HepG2 (cell line): ENCODE data around the gene NEDD4L. TPM values are rescaled to one million over a fixed set of nuclear protein-coding genes. Genes with fewer than 3 reads are reported as not detected.

ENCODE experiments used
- ATAC-seq: fragments of 200-7000 bp; cut with Tn5 transposase; 3 replicates; pipeline ENCODE4 v1.9.1; 2020; ENCODE audit warnings: mild to moderate bottlenecking, moderate library complexity
- BruUV-seq: library from RNA; stranded (reverse); fragments of 400-500 nt; replicated peaks from 2 replicates; lab custom pipeline; 2021; lab: Mats Ljungman, UMichigan
- CTCF ChIA-PET: fragments of 300-600 bp; formaldehyde crosslinking; extraction: SDS; loops from one replicate; lab custom pipeline; 2021; ENCODE audit warnings: low total read pairs, inconsistent platforms, low intra/inter-chr PET ratio; lab: Yijun Ruan, JAX
- POLR2A ChIA-PET: fragments of 350-600 bp; sonication (Branson Sonifier 250); formaldehyde crosslinking; loops from one replicate; lab custom pipeline; 2020; ENCODE audit warnings: antibody characterized with exemption, inconsistent platforms; lab: Yijun Ruan, JAX
- DNase-seq: peaks from one replicate; pipeline ENCODE4 v3.0.0-alpha.2; 2015; ENCODE audit warnings: low spot score
- FAIRE-seq: peaks from 3 replicates; lab custom pipeline; 2011; peaks lifted over from hg19 to GRCh38; lab: Jason Lieb, UNC
- H2AFZ ChIP-seq: one replicate; pipeline ENCODE4 v1.6.1; 2011; ENCODE audit warnings: low read length, inconsistent platforms
- H3K27ac ChIP-seq: fragments of 300-600 bp; 3 replicates; pipeline ENCODE4 v1.8.0; 2011; ENCODE audit warnings: mixed run types, mild to moderate bottlenecking, mixed read lengths, low read length, inconsistent platforms; ENCODE audit not compliant: insufficient read depth; ENCODE audit errors: extremely low read length
- H3K27me3 ChIP-seq, 2 experiments: fragments of 200-600 bp in 1 of 2; 2 replicates in 1 of 2; 3 replicates in 1 of 2; pipeline versions ENCODE4 v1.6.0 to v1.8.0; 2011; ENCODE audit warnings: low read length in 2 of 2, mild to moderate bottlenecking in 2 of 2, moderate library complexity in 2 of 2, inconsistent platforms in 1 of 2; ENCODE audit not compliant: insufficient read depth in 2 of 2, control insufficient read depth in 1 of 2
- H3K36me3 ChIP-seq, 2 experiments: fragments of 200-600 bp in 1 of 2; replicated peaks in 1 of 2; 2 replicates in 1 of 2; 3 replicates in 1 of 2; pipeline versions ENCODE4 v1.5.1 to v1.8.0; 2011; ENCODE audit warnings: low read length in 2 of 2, inconsistent platforms in 1 of 2; ENCODE audit not compliant: insufficient read depth in 2 of 2, control insufficient read depth in 1 of 2
- H3K4me1 ChIP-seq: 2 replicates; pipeline ENCODE4 v1.5.1; 2012; ENCODE audit warnings: low read length, inconsistent platforms; ENCODE audit not compliant: insufficient read depth
- H3K4me2 ChIP-seq: 2 replicates; pipeline ENCODE4 v1.6.0; 2011; ENCODE audit warnings: low read depth, low read length, inconsistent platforms
- H3K4me3 ChIP-seq, 3 experiments: fragments of 200-600 bp in 1 of 3; sonication (generic), shearing (Covaris generic) in 1 of 3; replicated peaks in 1 of 3; 2 replicates each; pipeline ENCODE4 v1.5.1; 2011 to 2016; ENCODE audit warnings: low read length in 3 of 3, inconsistent platforms in 2 of 3, low read depth in 2 of 3, mild to moderate bottlenecking in 2 of 3, control low read depth in 1 of 3, mixed read lengths in 1 of 3; ENCODE audit not compliant: insufficient read depth in 1 of 3
- H3K79me2 ChIP-seq: one replicate; pipeline ENCODE4 v1.6.1; 2011; ENCODE audit warnings: low read length, inconsistent platforms; ENCODE audit not compliant: insufficient read depth
- H3K9ac ChIP-seq: 2 replicates; pipeline ENCODE4 v1.6.0; 2011; ENCODE audit warnings: mild to moderate bottlenecking, low read depth, low read length, inconsistent platforms; ENCODE audit not compliant: insufficient read depth
- H3K9me3 ChIP-seq: 2 replicates; pipeline ENCODE4 v1.5.1; 2012; ENCODE audit warnings: mild to moderate bottlenecking, low read length
- H4K20me1 ChIP-seq: 2 replicates; pipeline ENCODE4 v1.6.0; 2011; ENCODE audit warnings: inconsistent platforms, mild to moderate bottlenecking, low read length, moderate library complexity; ENCODE audit not compliant: insufficient read depth
- BCL6 ChIP-seq: IDR thresholded peaks from 2 replicates; pipeline ENCODE4 v1.6.1; 2016; ENCODE audit warnings: missing genetic modification reagents, missing compliant biosample characterization
- HIC2 ChIP-seq: sonication (generic); formaldehyde crosslinking; IDR thresholded peaks from 2 replicates; pipeline ENCODE4 v1.9.0; 2022; ENCODE audit warnings: low read depth, missing genetic modification reagents
- KLF13 ChIP-seq: sonication (generic); formaldehyde crosslinking; IDR thresholded peaks from 2 replicates; pipeline ENCODE4 v1.4.0; 2020; ENCODE audit warnings: mild to moderate bottlenecking, missing genetic modification reagents
- MBD4 ChIP-seq: IDR thresholded peaks from 2 replicates; pipeline ENCODE4 v1.6.1; 2012; ENCODE audit warnings: low read length, inconsistent platforms, borderline replicate concordance
- MTA3 ChIP-seq: sonication (generic); formaldehyde crosslinking; IDR thresholded peaks from 2 replicates; pipeline ENCODE4 v1.4.0; 2020; ENCODE audit warnings: missing genetic modification reagents
- NFE2 ChIP-seq: sonication (generic); formaldehyde crosslinking; IDR thresholded peaks from 2 replicates; pipeline ENCODE4 v1.4.0; 2020; ENCODE audit warnings: missing genetic modification reagents
- NFIC ChIP-seq: IDR thresholded peaks from 2 replicates; pipeline ENCODE4 v1.6.1; 2012; ENCODE audit warnings: mild to moderate bottlenecking, low read length, inconsistent platforms
- NRL ChIP-seq: sonication (generic); formaldehyde crosslinking; IDR thresholded peaks from 2 replicates; pipeline ENCODE4 v1.5.0; 2020; ENCODE audit warnings: missing genetic modification reagents, mild to moderate bottlenecking, moderate library complexity, borderline replicate concordance
- SSRP1 ChIP-seq: IDR thresholded peaks from 2 replicates; pipeline ENCODE4 v1.6.1; 2016; ENCODE audit warnings: control low read depth
- ZBTB20 ChIP-seq: sonication (generic); formaldehyde crosslinking; IDR thresholded peaks from 2 replicates; pipeline ENCODE4 v1.8.1; 2023; ENCODE audit warnings: missing genetic modification reagents, low read depth, mild to moderate bottlenecking, borderline replicate concordance
- ZFP82 ChIP-seq: sonication (generic); formaldehyde crosslinking; IDR thresholded peaks from 2 replicates; pipeline ENCODE4 v1.5.1; 2020; ENCODE audit warnings: mild to moderate bottlenecking, missing genetic modification reagents, borderline replicate concordance
- ZKSCAN1 ChIP-seq: fragments of 150-350 bp; IDR thresholded peaks from 2 replicates; pipeline ENCODE4 v1.6.1; 2014; ENCODE audit warnings: low read length
- ZNF101 ChIP-seq: sonication (generic); formaldehyde crosslinking; IDR thresholded peaks from 2 replicates; pipeline ENCODE4 v1.4.0; 2020; ENCODE audit warnings: mild to moderate bottlenecking, low read depth, missing genetic modification reagents, borderline replicate concordance
- ZNF7 ChIP-seq: IDR thresholded peaks from 2 replicates; pipeline ENCODE4 v1.6.1; 2016; ENCODE audit warnings: missing biosample characterization, missing genetic modification reagents
- ZNF713 ChIP-seq: sonication (generic); formaldehyde crosslinking; IDR thresholded peaks from 2 replicates; pipeline ENCODE4 v1.4.0; 2020; ENCODE audit warnings: mild to moderate bottlenecking, missing genetic modification reagents
- ZSCAN25 ChIP-seq: sonication (generic); formaldehyde crosslinking; IDR thresholded peaks from 2 replicates; pipeline ENCODE4 v1.8.0; 2022; ENCODE audit warnings: mild to moderate bottlenecking, missing genetic modification reagents
- WGBS: methylation state at CpG from one replicate; pipeline ENCODE4 v1.1.6; 2017; ENCODE audit warnings: low lambda C conversion rate; 5-methylcytosine and 5-hydroxymethylcytosine counted together
- in situ Hi-C: cut with HindIII; loops from 2 replicates; pipeline ENCODE4 v1.10.0; 2017; ENCODE audit warnings: low pct_unique_long_range_greater_than_20kb; ENCODE audit not compliant: extremely low pct_ligation_motif_present
- intact Hi-C: fragments of 100-400 bp; cut with micrococcal nuclease; formaldehyde crosslinking; loops from one replicate; pipeline ENCODE4 v1.10.0; 2022; ENCODE audit not compliant: unreplicated experiment
- polyA plus RNA-seq, 8 experiments: library from polyadenylated mRNA; depleted of rRNA in 3 of 8; stranded (reverse) in 7 of 8; unstranded in 1 of 8; fragments of >200 nt; fragmentation: Illumina TruSeq in 4 of 8; extraction: Trizol in 4 of 8; gene quantifications; 2 replicates each; pipeline versions ENCODE4 v1.2.1 to v1.2.3, GENCODE V29; 2011 to 2016; ENCODE audit warnings: low read depth in 4 of 8, missing spikeins in 1 of 8, mixed read lengths in 1 of 8; ENCODE audit not compliant: insufficient read depth in 1 of 8
- total RNA-seq, 5 experiments: library from RNA; depleted of rRNA; stranded (reverse); fragments of >200 nt; fragmentation: Illumina TruSeq; extraction: Trizol; gene quantifications; 2 replicates each; pipeline ENCODE4 v1.2.3, GENCODE V29; 2016; ENCODE audit warnings: low read depth in 1 of 5
- TF ChIP-seq, protein P1 (sequence below): sonication (generic); formaldehyde crosslinking; IDR thresholded peaks from 2 replicates; pipeline ENCODE4 v1.5.0; 2020; ENCODE audit warnings: missing genetic modification reagents
- TF ChIP-seq, protein P2 (sequence below): sonication (generic); formaldehyde crosslinking; conservative IDR thresholded peaks from 2 replicates; pipeline ENCODE4 v1.4.0; 2020; ENCODE audit warnings: missing genetic modification reagents
- TF ChIP-seq, protein P3 (sequence below): sonication (generic); formaldehyde crosslinking; conservative IDR thresholded peaks from 2 replicates; pipeline ENCODE4 v1.4.0; 2020; ENCODE audit warnings: missing genetic modification reagents

Gene NEDD4L
- total and polyA plus RNA-seq, 2 of the 13 experiments (the other 11 are each of a cell fraction or from before 2014, with no cell fraction given) = 168 to 390 TPM

DNA sequence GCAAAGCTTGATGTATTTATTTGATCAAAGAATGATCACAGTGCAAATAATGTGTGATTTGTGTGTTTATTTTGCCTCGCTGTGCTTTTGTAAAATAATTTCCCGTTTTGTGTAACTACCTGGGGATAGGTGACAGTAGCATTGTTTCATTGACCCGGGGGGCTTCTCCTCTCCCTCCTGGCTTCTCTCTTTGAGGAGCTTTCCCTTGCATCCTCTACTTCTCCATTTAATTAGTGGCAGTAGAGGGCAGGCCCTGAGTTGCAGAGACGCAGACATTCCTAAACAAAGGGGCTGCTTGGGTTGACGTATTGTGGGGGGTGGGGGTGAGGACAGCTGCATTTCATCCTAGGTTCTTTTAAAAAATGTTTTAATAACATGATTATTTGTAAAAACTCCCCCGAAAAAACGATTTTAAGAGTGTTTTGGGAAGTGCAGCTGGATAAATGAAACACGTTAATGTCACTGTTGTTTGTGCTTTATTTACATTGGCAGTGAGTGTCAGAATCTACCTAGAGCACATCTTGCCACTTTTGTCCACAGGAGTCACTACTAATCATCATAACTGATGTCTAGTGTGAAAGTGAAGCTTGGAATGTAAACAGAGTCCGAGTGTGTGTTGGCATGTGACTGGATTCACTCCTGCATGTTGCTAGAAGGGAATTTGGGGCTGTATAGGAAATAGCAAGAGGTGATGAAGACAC lies 2.2 kb downstream of the NEDD4L start:
- H3K4me2 ChIP-seq = peak overlapping the region; percentile 88
- CTCF ChIA-PET = no interaction called here
- TF ChIP-seq ZNF101 (CRISPR knock-in tag) (no peak), ZBTB20 (CRISPR knock-in tag) (0 out of 2 replicates have a peak, but pooled peaks have one; percentile 27), BCL6 (peak; percentile 45), SSRP1 (CRISPR knock-in tag) (no peak), ZNF7 (no peak), NRL (CRISPR knock-in tag) (no peak), NFIC (no peak), KLF13 (CRISPR knock-in tag) (no peak), HIC2 (no peak), MBD4 (peak; percentile 52; the same call in 1 of the 2 replicates), ZFP82 (CRISPR knock-in tag) (no peak), ZKSCAN1 (no peak), ZSCAN25 (CRISPR knock-in tag) (no peak), ZNF713 (CRISPR knock-in tag) (no peak), NFE2 (CRISPR knock-in tag) (no peak), MTA3 (CRISPR knock-in tag) (no peak)
- TF ChIP-seq, protein P1, sequence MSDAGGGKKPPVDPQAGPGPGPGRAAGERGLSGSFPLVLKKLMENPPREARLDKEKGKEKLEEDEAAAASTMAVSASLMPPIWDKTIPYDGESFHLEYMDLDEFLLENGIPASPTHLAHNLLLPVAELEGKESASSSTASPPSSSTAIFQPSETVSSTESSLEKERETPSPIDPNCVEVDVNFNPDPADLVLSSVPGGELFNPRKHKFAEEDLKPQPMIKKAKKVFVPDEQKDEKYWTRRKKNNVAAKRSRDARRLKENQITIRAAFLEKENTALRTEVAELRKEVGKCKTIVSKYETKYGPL (CRISPR knock-in tag) = no peak
- TF ChIP-seq, protein P2, sequence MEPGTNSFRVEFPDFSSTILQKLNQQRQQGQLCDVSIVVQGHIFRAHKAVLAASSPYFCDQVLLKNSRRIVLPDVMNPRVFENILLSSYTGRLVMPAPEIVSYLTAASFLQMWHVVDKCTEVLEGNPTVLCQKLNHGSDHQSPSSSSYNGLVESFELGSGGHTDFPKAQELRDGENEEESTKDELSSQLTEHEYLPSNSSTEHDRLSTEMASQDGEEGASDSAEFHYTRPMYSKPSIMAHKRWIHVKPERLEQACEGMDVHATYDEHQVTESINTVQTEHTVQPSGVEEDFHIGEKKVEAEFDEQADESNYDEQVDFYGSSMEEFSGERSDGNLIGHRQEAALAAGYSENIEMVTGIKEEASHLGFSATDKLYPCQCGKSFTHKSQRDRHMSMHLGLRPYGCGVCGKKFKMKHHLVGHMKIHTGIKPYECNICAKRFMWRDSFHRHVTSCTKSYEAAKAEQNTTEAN (CRISPR knock-in tag) = peak; percentile 97
- TF ChIP-seq, protein P3, sequence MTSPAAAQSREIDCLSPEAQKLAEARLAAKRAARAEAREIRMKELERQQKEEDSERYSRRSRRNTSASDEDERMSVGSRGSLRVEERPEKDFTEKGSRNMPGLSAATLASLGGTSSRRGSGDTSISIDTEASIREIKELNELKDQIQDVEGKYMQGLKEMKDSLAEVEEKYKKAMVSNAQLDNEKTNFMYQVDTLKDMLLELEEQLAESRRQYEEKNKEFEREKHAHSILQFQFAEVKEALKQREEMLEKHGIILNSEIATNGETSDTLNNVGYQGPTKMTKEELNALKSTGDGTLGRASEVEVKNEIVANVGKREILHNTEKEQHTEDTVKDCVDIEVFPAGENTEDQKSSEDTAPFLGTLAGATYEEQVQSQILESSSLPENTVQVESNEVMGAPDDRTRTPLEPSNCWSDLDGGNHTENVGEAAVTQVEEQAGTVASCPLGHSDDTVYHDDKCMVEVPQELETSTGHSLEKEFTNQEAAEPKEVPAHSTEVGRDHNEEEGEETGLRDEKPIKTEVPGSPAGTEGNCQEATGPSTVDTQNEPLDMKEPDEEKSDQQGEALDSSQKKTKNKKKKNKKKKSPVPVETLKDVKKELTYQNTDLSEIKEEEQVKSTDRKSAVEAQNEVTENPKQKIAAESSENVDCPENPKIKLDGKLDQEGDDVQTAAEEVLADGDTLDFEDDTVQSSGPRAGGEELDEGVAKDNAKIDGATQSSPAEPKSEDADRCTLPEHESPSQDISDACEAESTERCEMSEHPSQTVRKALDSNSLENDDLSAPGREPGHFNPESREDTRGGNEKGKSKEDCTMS (CRISPR knock-in tag) = no peak

More for the DNA sequence above, 2.2 kb downstream of the NEDD4L start:
- intact Hi-C loops = loop anchor here (2.0 to 10.0 kb wide), 2 partner anchors 353 to 479 kb away; no protein-coding TSS in a partner anchor
- in situ Hi-C loops = loop anchor here (5.0 kb wide), 1 partner anchor 351 kb away; no protein-coding TSS in a partner anchor
- peaks cover 29% of the 10 kb centered on the region for H4K20me1 ChIP-seq
- H3K27ac ChIP-seq = peak overlapping the region; percentile 83
- ATAC-seq (no peak), FAIRE-seq (peak; percentile 28), DNase-seq (peak; percentile 57)
- peaks cover 1 to 3% of the 10 kb centered on the region in 2 experiments; a peak in 2 of 5 replicates for H3K36me3 ChIP-seq
- POLR2A ChIA-PET = interaction anchor here (0.7 to 2.1 kb wide), 10 partner anchors 21 to 436 kb away, joined by 3 to 9 read pairs (median 3); no protein-coding TSS in a partner anchor
- H3K9me3 ChIP-seq = no peaks in the 10 kb centered on the region
- no TSS peak for BruUV-seq
- WGBS = 3% methylated on average over 9 of the region's 9 CpGs
- H3K4me1 ChIP-seq = peaks cover 58% of the 10 kb centered on the region
- H3K4me3 ChIP-seq = peak overlapping the region; percentile 87 to 96 (median 90)
- H3K9ac ChIP-seq = peak overlapping the region; percentile 89
- peaks cover 67% of the 10 kb centered on the region for H3K79me2 ChIP-seq
- no peak overlapping the region for H2AFZ ChIP-seq
- H3K27me3 ChIP-seq = no peaks in the 10 kb centered on the region; a peak in 1 of 5 replicates
